ENCODE measurements around the gene C11orf68. TPM values are rescaled to one million over a fixed set of nuclear protein-coding genes. Genes with fewer than 3 reads are reported as not detected.

Gene C11orf68
- total and polyA plus RNA-seq, 9 of the 15 experiments (the other 6 are each of a cell fraction or from before 2014, with no cell fraction given): 3.6 to 35.9 (median 12.8) TPM

- TF ChIP-seq CHD4 (IDR thresholded peaks at IDR 0.05; ENCODE audit: insufficient read depth, insufficient replicate concordance, low read depth, low read length, poor library complexity, severe bottlenecking) (no peak), ZFP91 (CRISPR knock-in tag; IDR thresholded peaks at IDR 0.05) (no peak), CBFB (CRISPR knock-in tag; IDR thresholded peaks at IDR 0.05) (no peak), ELK1 (CRISPR knock-in tag; IDR thresholded peaks at IDR 0.05) (no peak; the same call in 1 of the 2 replicates), HMG20B (CRISPR knock-in tag; IDR thresholded peaks at IDR 0.05) (no peak), ZNF395 (CRISPR knock-in tag; IDR thresholded peaks at IDR 0.05) (peak; percentile 83), SNRNP70 (optimal IDR thresholded peaks at IDR 0.05; ENCODE audit: low read depth, low read length) (no peak), HINFP (tag; conservative IDR thresholded peaks at IDR 0.05; ENCODE audit: low read depth) (no peak), ELF1 (tag; IDR thresholded peaks at IDR 0.05) (no peak), CBX3 (IDR thresholded peaks at IDR 0.05; ENCODE audit: borderline replicate concordance in 1 of 2, low read length in 2 of 2) (no peak), FOXP1 (CRISPR knock-in tag; IDR thresholded peaks at IDR 0.05) (no peak; the same call in 1 of the 2 replicates), FUS (optimal IDR thresholded peaks at IDR 0.05; ENCODE audit: low read depth, low read length) (peak; percentile 85), CBX2 (IDR thresholded peaks at IDR 0.05; ENCODE audit: insufficient read depth, low read length, poor library complexity, severe bottlenecking) (no peak), FOXO4 (CRISPR knock-in tag; IDR thresholded peaks at IDR 0.05) (0 out of 2 replicates have a peak, but pooled peaks have one; percentile 36), ZC3H11A (IDR thresholded peaks at IDR 0.05; ENCODE audit: low read depth, low read length) (no peak), HDAC6 (IDR thresholded peaks at IDR 0.05; ENCODE audit: low read depth, low read length) (no peak), NCOA6 (IDR thresholded peaks at IDR 0.05) (no peak), MTA1 (IDR thresholded peaks at IDR 0.05; ENCODE audit: borderline replicate concordance) (no peak)
Observed at GRCh38 chr11:65890324-65891218, 28.3 kb downstream of the C11orf68 start, which contains the start of gene CCDC85B (continued).
